Amygdala (tissue), 56 donors: ENCODE measurements around the gene PRICKLE2.

Experiments used
- DNase-seq, 56 donors: peaks; one replicate each; lab custom pipeline; 2025; lab: John Stamatoyannopoulos, UW

Gene PRICKLE2

GRCh38 chr3:64081235-64081630 is 144.0 kb downstream of the PRICKLE2 start:
- DNase-seq = no peak

- DNase-seq = no peak
These were observed 144.5 kb downstream of the PRICKLE2 start for GRCh38 chr3:64080616-64081234.

GRCh38 chr3:64079369-64080150 is 145.7 kb downstream of the PRICKLE2 start:
- no peak for DNase-seq

GRCh38 chr3:64078966-64079365 is 146.3 kb downstream of the PRICKLE2 start:
- DNase-seq = no peak

GRCh38 chr3:64074895-64075679 is 150.2 kb downstream of the PRICKLE2 start:
- DNase-seq = no peak

- DNase-seq = no peak
These were observed 151.2 kb downstream of the PRICKLE2 start for GRCh38 chr3:64074060-64074459.

- DNase-seq = no peak
These were observed 152.0 kb downstream of the PRICKLE2 start for GRCh38 chr3:64073158-64073761.

- peak in 15 of 56 donors; percentile 3 to 41 (median 10) for DNase-seq
These were observed 153.1 kb downstream of the PRICKLE2 start for GRCh38 chr3:64072126-64072525.

- no peak for DNase-seq
These were observed 154.6 kb downstream of the PRICKLE2 start for GRCh38 chr3:64070704-64071103.

GRCh38 chr3:64067506-64068346 is 157.5 kb downstream of the PRICKLE2 start:
- DNase-seq = peak in 1 of 56 donors; percentile 1

- DNase-seq = no peak
These were observed 160.5 kb downstream of the PRICKLE2 start for GRCh38 chr3:64064804-64065203.

GRCh38 chr3:64063983-64064438 is 161.3 kb downstream of the PRICKLE2 start:
- DNase-seq = no peak

GRCh38 chr3:64063207-64063982 is 161.9 kb downstream of the PRICKLE2 start:
- DNase-seq = no peak

GRCh38 chr3:64061628-64062027 is 163.6 kb downstream of the PRICKLE2 start:
- DNase-seq = no peak

GRCh38 chr3:64059484-64060175 is 165.6 kb downstream of the PRICKLE2 start:
- DNase-seq = no peak

- DNase-seq = no peak
These were observed 166.7 kb downstream of the PRICKLE2 start for GRCh38 chr3:64058566-64058965.

- DNase-seq = no peak
These were observed 168.0 kb downstream of the PRICKLE2 start for GRCh38 chr3:64057231-64057630.

GRCh38 chr3:64056606-64057180 is 168.6 kb downstream of the PRICKLE2 start:
- DNase-seq = no peak
